ENCODE measurements around the gene FGD3.

GRCh38 chr9:93009337-93010015 is 62.2 kb downstream of the FGD3 start:
- TF ChIP-seq KDM1A (IDR thresholded peaks at IDR 0.05; ENCODE audit: borderline replicate concordance, low read length): no peak
- TF ChIP-seq EP300 (IDR thresholded peaks at IDR 0.05; ENCODE audit: borderline replicate concordance in 1 of 2, low read depth in 2 of 2, low read length in 2 of 2): no peak
- TF ChIP-seq CTCF (IDR thresholded peaks at IDR 0.05; ENCODE audit: control extremely low read depth in 1 of 3, insufficient read depth in 1 of 3, low read depth in 1 of 3, low read length in 3 of 3): no peak
- TF ChIP-seq TAF1 (IDR thresholded peaks at IDR 0.05; ENCODE audit: low read depth, low read length): no peak
- no peak for TF ChIP-seq ZNF274 (IDR thresholded peaks at IDR 0.05; ENCODE audit: borderline replicate concordance, extremely low read depth, low read length)

Measured in H1 (cell line).